Upper lobe of left lung (tissue), 4 donors: ENCODE results near the gene UBR1.

Experiments used
- EP300 ChIP-seq, 4 donors: sonication (generic); formaldehyde crosslinking; IDR thresholded peaks; one replicate each; pipeline ENCODE4 v1.5.1; 2017; ENCODE audit warnings: antibody characterized with exemption in 4 of 4, control low read depth in 2 of 4
- POLR2AphosphoS5 ChIP-seq, 2 donors: sonication (generic); formaldehyde crosslinking; IDR thresholded peaks; one replicate each; pipeline ENCODE4 v1.5.1; 2017; ENCODE audit warnings: antibody characterized with exemption in 2 of 2
- TF ChIP-seq, protein P1 (sequence below), 6 experiments: fragments of 450-650 bp in 4 of 6; fragments of 200-600 bp in 2 of 6; sonication (generic) in 2 of 6; IDR thresholded peaks; one replicate each; pipeline ENCODE4 v1.5.1; 2016 to 2019; ENCODE audit warnings: antibody characterized with exemption in 6 of 6

DNA sequence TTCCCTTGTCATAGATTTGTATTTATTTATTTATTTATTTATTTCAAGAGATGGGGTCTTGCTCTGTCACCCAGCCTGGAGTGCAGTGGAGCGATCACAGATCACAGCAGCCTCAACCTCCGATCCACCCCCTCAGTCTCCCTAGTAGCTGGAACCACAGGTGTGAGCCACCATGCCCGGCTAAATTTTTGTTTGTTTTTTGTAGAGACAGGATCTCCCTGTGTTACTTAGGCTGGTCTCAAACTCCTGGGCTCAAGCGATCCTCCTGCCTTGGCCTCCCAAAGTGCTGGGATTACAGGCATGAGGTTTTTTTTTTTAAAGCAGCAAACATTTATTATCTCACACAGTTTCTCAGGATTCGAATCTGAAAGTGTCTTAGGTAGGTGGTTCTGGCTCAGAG lies 187.8 kb downstream of the UBR1 start:
- TF ChIP-seq, protein P1, sequence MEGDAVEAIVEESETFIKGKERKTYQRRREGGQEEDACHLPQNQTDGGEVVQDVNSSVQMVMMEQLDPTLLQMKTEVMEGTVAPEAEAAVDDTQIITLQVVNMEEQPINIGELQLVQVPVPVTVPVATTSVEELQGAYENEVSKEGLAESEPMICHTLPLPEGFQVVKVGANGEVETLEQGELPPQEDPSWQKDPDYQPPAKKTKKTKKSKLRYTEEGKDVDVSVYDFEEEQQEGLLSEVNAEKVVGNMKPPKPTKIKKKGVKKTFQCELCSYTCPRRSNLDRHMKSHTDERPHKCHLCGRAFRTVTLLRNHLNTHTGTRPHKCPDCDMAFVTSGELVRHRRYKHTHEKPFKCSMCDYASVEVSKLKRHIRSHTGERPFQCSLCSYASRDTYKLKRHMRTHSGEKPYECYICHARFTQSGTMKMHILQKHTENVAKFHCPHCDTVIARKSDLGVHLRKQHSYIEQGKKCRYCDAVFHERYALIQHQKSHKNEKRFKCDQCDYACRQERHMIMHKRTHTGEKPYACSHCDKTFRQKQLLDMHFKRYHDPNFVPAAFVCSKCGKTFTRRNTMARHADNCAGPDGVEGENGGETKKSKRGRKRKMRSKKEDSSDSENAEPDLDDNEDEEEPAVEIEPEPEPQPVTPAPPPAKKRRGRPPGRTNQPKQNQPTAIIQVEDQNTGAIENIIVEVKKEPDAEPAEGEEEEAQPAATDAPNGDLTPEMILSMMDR (IDR thresholded peaks at IDR 0.05): no peak
- TF ChIP-seq EP300 (IDR thresholded peaks at IDR 0.05) (no peak), POLR2AphosphoS5 (IDR thresholded peaks at IDR 0.05) (no peak)
